Stimulated activated CD8-positive, alpha-beta memory T cell treated with anti-CD3 and anti-CD28 coated beads, Interleukin-12 subunit alpha, Interleukin-12 subunit beta, amount 100 ng/mL, for 24 hours (primary cell): ENCODE measurements around the gene PDE6C.

Experiments
- DNase-seq: peaks from one replicate; pipeline ENCODE4 v3.0.0-alpha.2; 2020; ENCODE audit errors: extremely low read depth

PDE6C gene

GRCh38 chr10:93612311-93612710, at the start of gene PDE6C:
Gene PDE6C, plus strand, starts transcription at chr10:93612537. Its CDS starts 189 bp downstream, at chr10:93612726.
- no peak for DNase-seq

- DNase-seq, result no peak
These were observed 46.9 kb upstream of the PDE6C start for GRCh38 chr10:93565446-93565845.

GRCh38 chr10:93566435-93567276, 45.7 kb upstream of the PDE6C start, which contains the start of gene FFAR4:
Gene FFAR4, plus strand, starts transcription at chr10:93566665. Its CDS starts 56 bp downstream, at chr10:93566721.
- no peak for DNase-seq

- no peak for DNase-seq
These were observed 44.8 kb upstream of the PDE6C start for GRCh38 chr10:93567277-93568104.

DNA sequence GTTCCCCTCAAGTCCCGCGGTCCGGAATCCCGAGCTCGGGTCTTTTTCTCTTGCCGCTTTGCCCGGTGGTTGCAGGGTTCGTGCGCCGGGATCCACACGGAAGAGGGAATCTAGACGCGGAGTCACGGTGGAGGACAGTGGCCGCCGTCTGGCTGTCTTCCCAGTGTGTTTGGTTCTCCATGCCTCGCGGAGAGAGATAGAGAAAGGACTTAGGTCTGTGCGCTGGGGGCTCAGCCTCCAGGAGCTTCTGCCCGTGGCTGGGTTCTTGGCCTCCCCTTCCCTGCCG, 44.3 kb upstream of the PDE6C start:
- no peak for DNase-seq

GRCh38 chr10:93570383-93570782, 42.0 kb upstream of the PDE6C start:
- DNase-seq, result no peak

DNA sequence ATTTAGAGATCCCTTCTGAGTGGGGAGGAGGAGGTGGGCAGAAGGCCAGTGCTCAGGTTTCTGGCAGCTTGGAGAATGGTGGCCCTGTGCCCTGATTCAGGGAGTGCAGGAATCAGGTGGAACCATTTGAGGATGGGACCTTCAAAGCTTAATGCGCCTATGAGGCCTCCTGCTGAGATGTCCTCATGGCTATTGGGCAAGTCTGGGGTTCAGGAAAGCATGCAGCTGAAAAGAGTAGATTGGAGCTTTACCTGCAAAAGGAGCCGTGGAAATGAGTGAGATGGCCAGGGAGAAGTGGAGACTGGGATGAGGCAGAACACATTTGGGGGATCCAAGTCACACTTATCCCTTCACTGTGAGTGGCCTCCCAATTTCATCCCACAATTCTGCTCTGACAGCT, 39.7 kb upstream of the PDE6C start:
- DNase-seq, result no peak

GRCh38 chr10:93573051-93573909, 39.1 kb upstream of the PDE6C start:
- DNase-seq, result no peak

GRCh38 chr10:93573924-93574323, 38.4 kb upstream of the PDE6C start:
- DNase-seq, result no peak

- no peak for DNase-seq
These were observed 35.4 kb upstream of the PDE6C start for GRCh38 chr10:93576888-93577287.

DNA sequence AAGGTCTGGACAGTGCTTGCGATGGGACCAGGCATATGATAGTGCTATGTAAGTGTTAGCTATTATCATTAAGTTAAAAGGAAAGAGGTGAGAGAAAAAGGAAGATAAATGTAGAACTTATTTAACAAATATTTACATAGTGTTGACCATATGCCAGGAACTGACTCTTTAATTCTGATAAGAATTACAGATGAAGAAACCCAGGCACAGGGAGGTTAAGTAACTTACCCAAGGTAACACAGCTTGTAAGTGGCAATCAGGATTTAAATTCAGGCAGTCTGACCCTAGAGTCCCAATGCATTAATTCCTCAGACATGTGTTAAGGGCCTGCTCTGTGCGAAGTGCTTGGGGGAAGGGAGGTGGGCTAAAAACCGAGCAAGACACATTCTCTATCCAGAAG, 34.8 kb upstream of the PDE6C start:
- DNase-seq, result no peak

DNA sequence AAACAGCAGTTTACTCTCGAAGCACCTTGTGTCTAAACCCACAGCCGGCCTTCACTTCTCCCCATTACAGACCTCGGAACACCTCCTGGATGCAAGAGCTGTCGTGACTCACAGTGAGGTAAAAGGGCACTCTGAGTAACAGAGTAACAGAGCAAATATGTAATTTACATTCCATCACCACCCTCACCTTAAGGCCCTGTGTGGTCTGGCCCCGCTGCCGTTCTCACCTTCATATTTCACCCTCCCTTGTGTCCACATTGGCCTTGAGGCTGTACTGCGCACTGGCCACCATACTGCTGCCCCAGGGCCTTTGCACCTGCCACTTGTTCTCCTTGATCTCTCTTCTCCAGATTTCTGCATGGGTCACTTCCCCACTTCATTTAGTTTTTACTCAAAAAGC, 33.2 kb upstream of the PDE6C start:
- DNase-seq, result no peak

DNA sequence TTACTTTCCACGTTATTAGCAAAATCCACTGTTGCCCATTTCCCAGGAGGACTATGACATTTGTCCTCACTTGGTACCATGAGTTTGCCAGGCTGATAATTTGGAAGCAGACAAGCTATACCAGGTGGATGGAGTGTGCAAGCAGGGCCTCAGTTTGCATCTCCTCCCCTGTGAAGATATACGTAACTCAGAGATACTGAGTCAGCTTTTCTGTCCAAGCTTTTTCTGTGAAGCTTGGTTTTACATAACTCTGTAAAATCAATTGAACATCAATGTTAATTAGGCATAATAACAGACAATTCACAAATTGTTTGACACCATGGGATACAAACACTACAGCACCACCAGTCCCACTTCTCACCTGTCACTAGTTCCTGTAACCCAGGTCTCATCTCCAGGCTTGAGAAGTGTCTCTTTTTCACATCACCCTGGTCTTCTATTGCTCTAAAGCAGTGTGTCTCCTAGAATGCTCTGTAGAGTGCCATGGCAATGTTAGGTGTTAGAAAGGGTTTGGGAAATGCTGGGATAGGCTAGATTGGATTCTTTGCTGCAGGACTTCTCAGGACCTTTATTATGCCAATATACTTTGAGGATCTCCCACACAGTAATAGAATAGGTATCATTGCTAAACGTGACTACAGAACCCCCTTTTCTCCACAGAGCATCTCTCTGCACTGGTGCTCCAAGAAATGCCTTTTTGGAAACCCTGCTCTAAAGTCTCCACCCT, 32.2 kb upstream of the PDE6C start:
- DNase-seq, result no peak

DNA sequence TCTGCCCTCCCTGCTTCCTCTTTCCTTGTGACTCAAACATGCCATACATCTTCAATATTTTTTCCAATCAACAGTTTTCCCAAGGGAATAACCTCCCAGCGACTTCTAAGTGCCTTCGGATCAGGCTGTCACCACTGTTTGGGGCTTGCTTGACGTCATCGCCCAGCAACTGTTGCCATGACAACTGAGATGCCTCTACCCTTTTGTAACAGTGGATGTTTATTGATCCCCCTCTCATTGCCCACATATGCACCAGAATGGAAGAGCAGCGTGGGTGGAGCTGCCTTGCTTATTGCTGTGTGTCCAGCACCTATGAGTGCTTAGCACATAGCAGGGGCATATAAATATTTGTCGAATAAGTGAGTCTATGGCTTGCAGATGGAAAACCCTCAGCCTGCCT, 31.5 kb upstream of the PDE6C start:
- no peak for DNase-seq

GRCh38 chr10:93584445-93584844, 27.9 kb upstream of the PDE6C start:
- DNase-seq, result no peak

DNA sequence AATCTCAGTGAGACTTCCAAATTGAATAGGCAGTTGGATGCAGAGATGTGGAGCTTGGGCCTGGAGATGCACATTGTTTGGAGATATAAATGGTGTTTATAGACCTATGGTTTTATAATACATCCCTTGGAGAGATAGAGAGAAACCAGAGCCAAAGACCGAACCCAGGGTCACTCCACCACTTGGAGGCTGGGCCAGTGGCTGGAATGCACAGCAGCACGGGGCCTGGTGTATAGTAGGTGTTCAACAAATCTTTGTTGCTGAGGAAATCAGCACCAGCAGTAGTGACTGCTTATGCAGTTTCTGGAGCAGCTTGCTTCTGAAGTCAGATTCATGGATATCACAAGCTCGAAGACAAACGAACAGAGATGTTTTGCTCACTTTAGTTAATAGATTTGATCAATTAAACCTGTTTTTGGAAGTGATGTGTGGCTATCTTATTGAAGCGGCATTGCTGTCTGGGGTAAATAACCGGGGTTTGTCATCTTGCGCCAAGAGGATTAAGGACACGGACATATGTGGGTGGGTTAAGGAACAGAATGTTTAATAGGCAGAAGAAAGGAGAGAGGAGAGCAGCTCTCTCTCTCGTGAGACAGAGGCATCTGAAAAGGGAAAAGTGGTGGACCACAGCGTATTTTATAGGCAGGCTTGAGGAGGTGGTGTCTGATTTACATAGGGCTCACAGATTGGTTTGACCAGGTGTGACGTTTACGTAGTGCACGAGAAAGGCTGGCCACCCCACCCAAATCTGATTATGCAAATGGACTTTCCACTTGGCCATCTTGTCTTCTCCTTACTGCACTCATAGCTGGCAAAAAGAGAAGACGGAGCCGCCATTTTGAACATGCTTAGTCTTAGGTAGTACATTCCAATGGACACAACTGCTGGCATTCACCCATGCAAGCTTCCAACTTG, 22.4 kb upstream of the PDE6C start:
- DNase-seq, result no peak

- DNase-seq, result no peak
These were observed 21.7 kb upstream of the PDE6C start for GRCh38 chr10:93590638-93591037.

GRCh38 chr10:93591065-93591808, 21.1 kb upstream of the PDE6C start:
- DNase-seq, result no peak

- DNase-seq, result no peak
These were observed 19.1 kb upstream of the PDE6C start for GRCh38 chr10:93593254-93593653.

DNA sequence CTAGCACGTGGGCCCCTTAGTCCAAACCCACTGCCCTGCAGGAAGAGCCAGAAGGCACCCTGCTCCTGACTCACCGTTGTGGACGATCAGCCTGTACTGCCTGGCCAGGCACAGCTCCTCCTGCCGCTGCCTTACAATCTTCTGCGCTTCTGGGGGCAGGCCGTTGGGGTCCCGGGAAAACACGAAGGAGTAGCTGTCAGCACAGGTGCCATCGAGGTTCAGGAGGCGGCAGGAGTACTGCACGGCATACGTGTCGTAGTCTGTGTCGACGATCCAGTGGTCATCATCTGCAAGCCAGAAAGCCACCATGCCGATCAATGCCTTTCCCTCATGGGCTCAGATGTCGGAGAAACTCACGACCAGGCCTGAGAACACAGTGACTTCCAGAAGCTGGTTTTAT, 18.6 kb upstream of the PDE6C start:
- DNase-seq, result no peak
